Keratinocyte (primary cell): ENCODE measurements around the gene THOC1.

Experiments
- CTCF ChIP-seq, 3 experiments: IDR thresholded peaks in 1 of 3; conservative IDR thresholded peaks in 1 of 3; optimal IDR thresholded peaks in 1 of 3; 2 replicates in 2 of 3; 3 replicates in 1 of 3; pipeline versions ENCODE3 to v1.5.1; 2011; ENCODE audit warnings: low read length in 3 of 3, mild to moderate bottlenecking in 3 of 3, moderate library complexity in 2 of 3, control low read depth in 1 of 3, inconsistent platforms in 1 of 3; ENCODE audit not compliant: insufficient read depth in 2 of 3; ENCODE audit errors: extremely low read depth in 1 of 3
- EZH2 ChIP-seq: IDR thresholded peaks from one replicate; pipeline ENCODE4 v1.6.1; 2012; ENCODE audit warnings: inconsistent platforms, mild to moderate bottlenecking, low read length, moderate library complexity

GRCh38 chr18:248053-248452, 19.8 kb downstream of the THOC1 start:
- TF ChIP-seq CTCF (optimal IDR thresholded peaks at IDR 0.05 in 1 of 3, IDR thresholded peaks at IDR 0.05 in 1 of 3, conservative IDR thresholded peaks at IDR 0.05 in 1 of 3; ENCODE audit: extremely low read depth in 1 of 3, insufficient read depth in 2 of 3, low read length in 3 of 3) (no peak), EZH2 (no peak)
